Measurements from ENCODE around the gene FAM110A.
"Not testable (repeated sequence)": the region's sequence is repeated elsewhere in the genome, so short reads cannot be mapped to it uniquely, and the experiment has no call there.

The FAM110A gene

DNA sequence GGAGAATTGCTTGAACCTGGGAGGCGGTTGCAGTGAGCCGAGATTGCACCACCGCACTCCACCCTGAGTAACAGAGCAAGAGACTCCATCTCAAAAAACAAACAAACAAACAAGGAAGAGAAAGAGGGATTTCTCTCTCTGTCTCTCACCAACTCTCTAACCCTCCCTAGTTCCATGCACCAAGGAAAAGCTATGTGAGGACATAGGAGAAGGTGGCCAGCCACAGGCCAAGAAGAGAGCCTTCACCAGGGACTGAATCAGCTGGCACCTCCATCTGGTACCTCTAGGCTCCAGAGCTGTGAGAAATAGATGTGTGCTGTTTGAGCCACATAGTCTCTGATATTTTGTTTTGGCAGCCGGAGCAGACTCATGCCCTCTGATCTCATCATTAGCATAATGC lies 9.0 kb upstream of the FAM110A start:
- DNase-seq = no peak

DNA sequence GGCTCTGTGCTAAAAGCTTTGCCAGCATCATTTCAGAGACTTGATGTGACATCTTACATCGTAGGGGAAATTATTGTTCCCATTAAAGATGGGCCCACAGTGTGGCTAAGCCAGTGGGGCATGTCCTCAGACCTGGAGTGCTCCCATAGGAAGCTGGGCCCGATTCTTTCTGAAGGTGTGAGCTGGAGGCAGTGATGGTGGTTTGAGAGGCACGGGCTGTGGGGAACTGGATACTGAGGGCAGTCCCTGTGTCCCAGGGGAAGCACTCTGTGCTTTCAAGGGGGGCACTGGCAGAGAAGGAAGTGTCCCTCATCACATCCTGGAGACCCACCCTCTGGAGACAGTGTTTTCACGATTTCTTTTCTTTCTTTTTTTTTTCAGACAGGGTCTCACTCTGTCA lies 8.6 kb upstream of the FAM110A start:
- DNase-seq = no peak

DNA sequence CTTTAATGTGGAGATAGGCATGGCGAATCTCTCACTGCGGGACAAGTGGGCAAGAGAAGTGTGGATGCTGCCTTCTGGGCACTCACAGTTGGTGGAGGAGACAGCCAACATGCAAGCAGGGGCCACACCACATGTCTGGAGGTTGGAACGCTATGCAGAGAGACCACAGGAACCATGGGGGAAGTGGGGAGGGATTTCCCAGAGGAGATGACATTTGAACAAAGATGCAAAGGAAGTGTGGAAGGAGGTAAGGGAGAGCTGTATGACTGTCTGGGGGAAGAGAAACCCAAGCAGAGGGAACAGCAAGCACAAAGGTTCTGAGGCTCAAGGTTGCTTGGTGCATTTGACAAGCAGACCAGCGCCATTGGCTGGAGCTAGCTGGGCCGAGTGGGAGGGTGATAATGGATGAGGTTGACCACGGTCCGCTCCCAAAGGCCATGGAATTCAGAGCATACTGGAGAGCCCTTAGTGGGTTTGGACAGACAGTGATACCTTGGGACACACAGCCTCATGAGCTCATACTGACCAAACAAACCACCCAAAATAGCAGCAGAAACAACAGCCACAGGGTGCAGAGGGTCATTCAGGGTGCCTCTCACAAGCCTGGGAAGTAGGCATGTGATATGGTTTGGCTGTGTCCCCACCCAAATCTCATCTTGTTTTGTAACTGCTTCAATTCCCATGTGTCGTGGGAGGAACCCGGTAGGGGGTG lies 7.6 kb upstream of the FAM110A start:
- no peak for DNase-seq

DNA sequence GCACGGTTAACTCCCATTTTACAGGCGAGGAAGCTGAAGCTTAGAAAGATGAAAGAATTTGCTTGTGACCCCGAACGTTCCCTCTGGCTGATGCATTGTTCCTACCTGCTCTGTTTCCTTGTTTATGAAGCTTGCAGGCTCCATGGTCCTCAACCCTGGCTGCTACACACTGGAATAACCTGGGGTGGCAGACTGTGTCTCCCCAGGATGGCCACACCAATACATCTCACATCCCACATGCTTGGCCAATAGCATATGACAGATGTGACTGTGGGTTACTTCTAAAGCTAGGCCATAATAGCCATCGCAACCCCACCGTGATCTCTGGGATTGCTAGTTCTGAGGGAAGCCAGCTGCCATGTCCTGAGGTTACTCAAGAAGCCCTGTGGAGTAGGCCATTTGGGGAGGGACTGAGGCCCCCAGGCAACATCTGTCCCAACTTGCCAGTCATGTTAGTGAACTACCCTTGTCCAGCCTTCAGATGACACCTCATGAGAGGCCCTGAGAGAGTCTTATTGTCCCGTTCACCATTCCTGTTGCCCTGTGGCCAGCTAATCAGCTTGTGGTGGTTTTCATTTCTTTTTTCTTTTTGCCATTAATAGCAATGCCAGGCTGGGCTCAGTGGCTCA lies 6.7 kb upstream of the FAM110A start:
- no peak for DNase-seq

GRCh38 chr20:827981-828380 lies 5.5 kb upstream of the FAM110A start:
- DNase-seq = not testable (repeated sequence)

- DNase-seq = peak; percentile 95
Measured at GRCh38 chr20:828987-829386, 4.5 kb upstream of the FAM110A start.

DNA sequence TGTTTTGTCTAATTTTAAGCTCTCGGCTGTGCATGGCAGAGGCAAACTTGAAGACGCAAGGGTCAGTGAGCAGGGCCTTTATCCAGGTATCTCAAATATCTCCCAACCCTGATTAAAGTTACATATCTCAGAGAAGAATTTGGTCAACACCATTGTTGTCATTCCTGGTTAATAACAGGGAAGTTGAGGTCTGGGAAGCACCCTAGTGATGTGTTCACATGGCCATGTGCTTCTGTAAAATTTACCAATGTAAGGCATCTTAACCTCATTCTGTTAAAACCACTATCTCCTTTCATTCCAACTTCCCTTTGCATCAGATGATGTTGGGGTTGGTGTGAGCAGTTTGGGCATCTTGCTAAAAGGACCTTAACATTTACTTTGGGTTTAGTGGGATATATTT lies 4.0 kb upstream of the FAM110A start:
- DNase-seq = peak; percentile 66

- DNase-seq = no peak
Measured at GRCh38 chr20:830011-830521, 3.4 kb upstream of the FAM110A start.

GRCh38 chr20:831251-831650 lies 2.3 kb upstream of the FAM110A start:
- DNase-seq = no peak

- no peak for DNase-seq
Measured at GRCh38 chr20:831956-832355, 1.6 kb upstream of the FAM110A start.

DNA sequence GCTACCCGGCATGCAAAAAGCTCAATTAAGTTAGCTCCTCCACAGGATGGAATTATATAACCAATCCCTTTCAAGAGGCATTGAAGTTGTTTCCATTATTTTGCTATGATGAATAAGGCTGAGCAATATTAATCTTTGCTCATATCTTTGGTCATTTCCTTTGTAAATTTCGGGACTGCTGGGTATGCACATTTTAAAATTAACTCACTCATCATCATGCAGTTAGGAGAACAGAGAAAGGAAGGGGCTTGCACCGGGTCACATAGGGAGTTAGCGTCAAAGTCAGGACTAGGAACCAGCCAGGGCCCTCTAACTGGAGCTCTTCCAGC lies 430 bp upstream of the FAM110A start:
- no peak for DNase-seq

DNA sequence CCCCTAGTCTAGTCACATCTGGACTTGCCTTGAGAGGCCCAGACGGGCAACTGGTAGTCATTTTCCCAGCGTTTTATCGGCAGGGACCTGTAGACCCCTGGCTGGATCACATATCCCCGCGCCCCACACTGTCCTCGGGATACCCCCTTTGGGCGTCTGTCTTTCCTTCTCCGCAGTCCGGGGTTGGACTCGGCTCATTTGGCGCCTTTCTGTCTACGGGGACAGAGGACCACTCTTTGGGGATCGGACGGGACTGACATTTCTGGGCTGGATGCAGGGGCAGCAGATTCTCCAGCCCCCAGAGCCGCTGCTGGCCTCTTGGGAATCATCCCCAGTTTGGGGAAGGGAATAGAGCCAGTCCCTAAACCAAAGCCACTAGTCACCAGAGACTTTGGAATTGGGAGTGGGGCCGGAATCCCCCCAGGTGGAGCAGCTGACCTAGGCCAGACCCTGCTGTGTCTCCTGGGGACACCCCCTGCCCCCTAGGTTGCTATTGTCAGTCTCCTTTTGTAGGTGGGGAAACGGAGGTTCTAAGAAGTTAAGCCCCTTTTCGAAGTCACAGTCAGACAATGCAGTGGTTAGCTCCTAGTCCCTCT lies 734 bp downstream of the FAM110A start:
- DNase-seq = no peak

DNA sequence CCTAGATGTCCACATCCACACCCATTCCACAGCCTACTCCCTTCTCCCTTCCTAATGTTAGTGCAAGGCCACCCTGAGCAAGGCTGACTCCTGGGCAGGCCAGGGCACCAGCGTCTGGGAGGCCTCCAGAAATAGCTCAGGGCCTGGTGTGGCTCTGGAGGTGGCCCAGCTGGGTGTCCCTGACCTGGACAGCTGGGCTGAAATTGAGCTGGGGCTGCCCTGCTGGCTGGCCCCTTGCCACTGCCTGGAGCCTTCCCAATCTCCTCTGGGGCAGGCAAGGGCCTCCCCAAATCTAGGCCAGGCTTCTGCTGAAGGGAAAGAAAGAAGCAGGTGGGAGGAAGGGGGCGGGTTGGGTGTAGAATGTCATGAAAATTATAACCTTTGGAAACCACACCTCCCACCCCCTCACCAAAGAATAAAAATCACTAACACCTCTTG lies 2.1 kb downstream of the FAM110A start:
- DNase-seq = no peak

DNA sequence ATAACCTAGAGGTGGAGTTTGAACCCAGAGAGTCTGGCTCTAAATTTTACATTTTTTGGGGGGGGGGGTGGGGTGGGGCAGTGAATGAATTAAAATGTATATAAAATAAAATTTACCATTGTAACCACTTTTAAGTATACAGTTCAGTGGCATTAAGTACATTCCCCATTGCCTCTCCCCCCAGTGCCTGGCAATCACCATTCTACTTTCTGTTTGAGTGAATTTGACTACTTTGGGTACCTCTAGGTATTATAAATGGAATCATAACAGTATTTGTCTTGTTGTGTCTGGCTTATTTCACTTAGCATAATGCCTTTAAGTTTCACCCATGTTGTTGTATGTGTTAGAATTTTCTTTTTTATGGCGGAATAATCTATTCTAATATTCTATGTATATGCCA lies 2.7 kb downstream of the FAM110A start:
- DNase-seq = no peak

GRCh38 chr20:839015-839414 lies 5.5 kb downstream of the FAM110A start:
- DNase-seq = no peak

DNA sequence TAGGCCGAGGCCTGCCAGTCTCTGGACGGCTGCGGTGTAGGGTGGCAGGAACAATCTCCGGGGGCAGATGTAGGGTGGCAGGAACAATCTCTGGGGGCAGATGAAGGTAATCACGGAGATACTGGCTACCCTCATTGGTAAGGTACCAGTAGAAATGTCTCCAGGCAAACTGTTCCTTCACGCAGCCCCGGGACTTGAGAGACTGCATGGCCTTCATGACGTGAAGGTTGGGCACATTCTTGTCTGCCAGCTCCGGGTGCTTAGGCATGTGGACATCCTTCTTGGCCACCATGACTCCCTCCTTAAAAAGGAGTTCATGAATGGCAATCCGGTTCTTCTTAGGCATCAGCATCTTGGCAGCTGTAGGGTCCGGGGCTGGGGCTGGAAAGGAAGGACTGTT lies 6.1 kb downstream of the FAM110A start:
- DNase-seq = no peak

- no peak for DNase-seq
Measured at GRCh38 chr20:840503-840857, 7.0 kb downstream of the FAM110A start.

DNA sequence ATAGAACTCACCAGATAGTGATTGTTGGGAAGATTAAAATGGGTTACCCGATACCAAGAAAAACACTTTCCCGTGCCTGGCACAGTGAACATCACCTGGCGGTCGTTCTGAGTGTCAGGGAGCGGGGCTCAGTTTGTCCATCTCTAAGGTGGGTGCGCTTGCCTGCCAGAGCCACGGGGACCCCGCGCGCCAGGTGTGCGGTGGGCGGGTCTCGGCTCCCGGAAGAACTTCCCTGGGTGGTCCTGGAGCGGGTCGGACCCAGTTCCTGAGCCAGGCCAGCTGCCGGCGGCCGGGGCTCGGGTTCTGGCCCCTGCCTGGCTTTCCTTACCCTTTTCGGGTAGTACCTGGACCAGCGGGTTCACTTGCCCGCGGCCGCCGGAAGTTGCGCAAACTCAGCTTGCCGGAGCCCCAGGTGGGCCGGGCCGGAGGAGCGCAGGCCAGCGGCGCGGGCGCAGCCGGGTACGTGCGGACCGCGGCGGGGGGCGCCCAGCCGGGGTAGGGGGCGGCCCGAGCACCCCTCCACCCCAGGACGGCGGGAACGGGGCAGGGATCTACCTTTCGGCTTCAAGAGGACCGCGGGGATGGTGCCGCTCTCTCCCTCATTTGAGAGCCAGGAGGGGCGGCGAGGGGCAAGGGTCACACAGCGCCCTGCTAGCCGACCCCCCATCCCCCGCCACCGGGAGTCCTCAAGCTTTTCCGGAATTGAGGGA lies 7.5 kb downstream of the FAM110A start:
- DNase-seq = no peak

GRCh38 chr20:841568-842546 lies 8.3 kb downstream of the FAM110A start:
- DNase-seq = peak; percentile 45

DNA sequence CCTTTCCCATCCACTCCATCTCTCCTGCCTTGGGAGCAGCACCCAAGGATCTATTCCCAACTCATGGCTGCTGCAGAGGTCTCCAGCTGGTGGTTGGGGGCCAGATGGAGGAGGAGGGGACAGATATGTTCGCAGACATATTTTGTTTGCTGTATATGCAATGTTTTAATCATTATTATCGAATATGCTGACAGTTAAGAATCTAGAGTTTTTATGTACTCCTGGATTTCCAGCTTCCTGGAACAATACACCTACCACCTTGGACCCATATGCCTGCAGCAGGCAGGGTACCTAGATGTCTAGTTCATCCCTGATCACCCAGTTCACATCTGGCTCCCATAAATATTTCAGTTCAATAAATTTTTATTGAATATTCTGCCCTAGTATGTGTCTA lies 9.0 kb downstream of the FAM110A start:
- no peak for DNase-seq

GRCh38 chr20:843912-844311 lies 10.4 kb downstream of the FAM110A start:
- no peak for DNase-seq

GRCh38 chr20:844473-845225 lies 11.1 kb downstream of the FAM110A start:
- peak; percentile 98 for DNase-seq

Data from hematopoietic multipotent progenitor cell treated with erythropoietin and hydrocortisone succinate and interleukin-3 and kit ligand, for 4 days (in vitro differentiated cells).